Lower lobe of right lung (tissue), 2 donors: ENCODE data around the gene CASZ1. TPM values are rescaled to one million over a fixed set of nuclear protein-coding genes. Genes with fewer than 3 reads are reported as not detected.

Experiments
- ATAC-seq, 2 donors: fragments of 200-7000 bp; cut with Tn5 transposase; one replicate each; pipeline ENCODE4 v1.9.1; 2020 to 2022; ENCODE audit warnings: mild to moderate bottlenecking in 2 of 2, moderate library complexity in 2 of 2
- DNase-seq: peaks from one replicate; pipeline ENCODE4 v3.0.0-alpha.2; 2020
- H3K27ac ChIP-seq: fragments of 200-600 bp; one replicate; pipeline ENCODE4 v1.8.0; 2022
- H3K27me3 ChIP-seq: fragments of 200-600 bp; one replicate; pipeline ENCODE4 v1.8.0; 2022; ENCODE audit warnings: low read depth
- H3K36me3 ChIP-seq: fragments of 200-600 bp; one replicate; pipeline ENCODE4 v1.8.0; 2022; ENCODE audit warnings: mild to moderate bottlenecking
- H3K4me1 ChIP-seq: fragments of 200-600 bp; one replicate; pipeline ENCODE4 v1.8.0; 2022
- H3K4me3 ChIP-seq: fragments of 200-600 bp; one replicate; pipeline ENCODE4 v1.8.0; 2022; ENCODE audit warnings: mild to moderate bottlenecking
- H3K9me3 ChIP-seq: fragments of 200-600 bp; one replicate; pipeline ENCODE4 v1.8.0; 2022
- CTCF ChIP-seq: fragments of 200-600 bp; IDR thresholded peaks from one replicate; pipeline ENCODE4 v1.8.0; 2022; ENCODE audit warnings: antibody characterized with exemption, mild to moderate bottlenecking
- intact Hi-C: fragments of 100-400 bp; cut with DNase I; formaldehyde crosslinking; loops from one replicate; pipeline ENCODE4 v1.11.0; 2022
- total RNA-seq: library from RNA; stranded (reverse); fragmentation: NEBNext Ultra II Directional; extraction: Animal tissue kit (Norgen Biotek cat#: 25700); gene quantifications from one replicate; pipeline ENCODE4 v1.2.1, GENCODE V29; 2021
- donor health status: DM: no; HTN: yes; CAD: no; lungs with severe emphysema.

The CASZ1 gene
- total RNA-seq, 1 donor from 2014 or later = 47.5 TPM

GRCh38 chr1:10592373-10592772, 204.1 kb downstream of the CASZ1 start:
- no peak overlapping the region for H3K27ac ChIP-seq
- ATAC-seq (no peak), DNase-seq (no peak)
- peaks cover 25% of the 10 kb centered on the region for H3K4me1 ChIP-seq
- intact Hi-C loops = no loop called here
- no peak for TF ChIP-seq CTCF
- H3K4me3 ChIP-seq = no peak overlapping the region
- H3K27me3 ChIP-seq = no peaks in the 10 kb centered on the region
- no peaks in the 10 kb centered on the region for H3K9me3 ChIP-seq
- H3K36me3 ChIP-seq = no peaks in the 10 kb centered on the region

- Histone ChIP-seq H3K4me1 (peaks cover 15% of the 10 kb centered on the region), H3K4me3 (no peak overlapping the region), H3K36me3 (no peaks in the 10 kb centered on the region), H3K27me3 (no peaks in the 10 kb centered on the region), H3K9me3 (no peaks in the 10 kb centered on the region), H3K27ac (no peak overlapping the region)
- ATAC-seq = no peak
- intact Hi-C loops = no loop called here
- TF ChIP-seq CTCF = no peak
- no peak for DNase-seq
Measured at GRCh38 chr1:10591010-10591409, 205.4 kb downstream of the CASZ1 start.

GRCh38 chr1:10589074-10589473, 207.4 kb downstream of the CASZ1 start:
- intact Hi-C loops = no loop called here
- no peak for ATAC-seq
- no peaks in the 10 kb centered on the region for H3K36me3 ChIP-seq
- H3K4me1 ChIP-seq = peaks cover 8% of the 10 kb centered on the region
- no peak overlapping the region for H3K27ac ChIP-seq
- no peak for DNase-seq
- no peak for TF ChIP-seq CTCF
- H3K27me3 ChIP-seq = no peaks in the 10 kb centered on the region
- no peaks in the 10 kb centered on the region for H3K9me3 ChIP-seq
- H3K4me3 ChIP-seq = no peak overlapping the region

GRCh38 chr1:10588640-10589039, 207.8 kb downstream of the CASZ1 start:
- Histone ChIP-seq H3K27me3 (no peaks in the 10 kb centered on the region), H3K9me3 (no peaks in the 10 kb centered on the region), H3K4me3 (no peak overlapping the region), H3K27ac (no peak overlapping the region), H3K36me3 (no peaks in the 10 kb centered on the region), H3K4me1 (peaks cover 8% of the 10 kb centered on the region)
- ATAC-seq (no peak), DNase-seq (no peak)
- no peak for TF ChIP-seq CTCF
- intact Hi-C loops = no loop called here

Other genes starting within 250 kb of the CASZ1 start
- gene TARDBP, start 216.0 kb upstream of the CASZ1 start, total RNA-seq = 117 TPM